Hepatocyte (in vitro differentiated cells): ENCODE data around the gene KCNA4. TPM values are rescaled to one million over a fixed set of nuclear protein-coding genes. Genes with fewer than 3 reads are reported as not detected.
"Not testable (repeated sequence)": the region's sequence is repeated elsewhere in the genome, so short reads cannot be mapped to it uniquely, and the experiment has no call there.

Source experiments
- DNase-seq: peaks from one replicate; pipeline ENCODE4 v3.0.0-alpha.2; 2016; ENCODE audit warnings: low spot score
- H2AFZ ChIP-seq: fragments of 200-600 bp; sonication (generic); 2 replicates; pipeline ENCODE4 v1.6.0; 2016; ENCODE audit warnings: antibody characterized with exemption, mild to moderate bottlenecking
- H3K27ac ChIP-seq: fragments of 200-600 bp; sonication (generic); 2 replicates; pipeline ENCODE4 v1.5.1; 2016; ENCODE audit warnings: mild to moderate bottlenecking
- H3K27me3 ChIP-seq: fragments of 200-600 bp; sonication (generic); 2 replicates; pipeline ENCODE4 v1.6.1; 2016
- H3K36me3 ChIP-seq: fragments of 200-600 bp; sonication (generic); replicated peaks from 2 replicates; pipeline ENCODE4 v1.5.1; 2016; ENCODE audit warnings: low read depth; ENCODE audit not compliant: insufficient read depth
- H3K4me1 ChIP-seq: fragments of 200-600 bp; sonication (generic); 2 replicates; pipeline ENCODE4 v1.5.1; 2016; ENCODE audit warnings: mild to moderate bottlenecking, moderate library complexity; ENCODE audit not compliant: insufficient read depth
- H3K4me2 ChIP-seq: fragments of 200-600 bp; sonication (generic); 2 replicates; pipeline ENCODE4 v1.6.0; 2016
- H3K4me3 ChIP-seq: fragments of 200-600 bp; sonication (generic); 2 replicates; pipeline ENCODE4 v1.5.1; 2016; ENCODE audit warnings: mild to moderate bottlenecking
- H3K79me2 ChIP-seq: fragments of 200-600 bp; sonication (generic); 2 replicates; pipeline ENCODE4 v1.6.0; 2017; ENCODE audit warnings: mild to moderate bottlenecking
- H3K9me2 ChIP-seq: fragments of 200-600 bp; sonication (generic); replicated peaks from 2 replicates; pipeline ENCODE4 v1.6.0; 2017; ENCODE audit warnings: mild to moderate bottlenecking; ENCODE audit not compliant: insufficient read depth
- H3K9me3 ChIP-seq: fragments of 200-600 bp; sonication (generic); 2 replicates; pipeline ENCODE4 v1.5.1; 2016; ENCODE audit warnings: low read depth, mild to moderate bottlenecking
- H4K20me1 ChIP-seq: fragments of 200-600 bp; sonication (generic); 2 replicates; pipeline ENCODE4 v1.6.0; 2016; ENCODE audit warnings: mild to moderate bottlenecking; ENCODE audit not compliant: insufficient read depth, poor library complexity, severe bottlenecking
- EZH2 ChIP-seq: fragments of 200-600 bp; sonication (generic); IDR thresholded peaks from 2 replicates; pipeline ENCODE4 v1.6.1; 2016; ENCODE audit warnings: antibody characterized with exemption, mild to moderate bottlenecking, borderline replicate concordance
- EZH2phosphoT487 ChIP-seq: fragments of 200-600 bp; sonication (generic); IDR thresholded peaks from one replicate; pipeline ENCODE4 v1.6.1; 2018; ENCODE audit warnings: antibody characterized with exemption, mild to moderate bottlenecking, low read depth, moderate library complexity; ENCODE audit not compliant: unreplicated experiment, severe bottlenecking
- WGBS: methylation state at CpG from one replicate; pipeline ENCODE4 v1.1.6; 2016; ENCODE audit warnings: low lambda C conversion rate; ENCODE audit errors: missing lambda C conversion rate; 5-methylcytosine and 5-hydroxymethylcytosine counted together
- polyA plus RNA-seq: library from polyadenylated mRNA; unstranded; fragments of >200 nt; fragmentation: Nextera tagmentation; extraction: Ambion mirVana; gene quantifications from 2 replicates; pipeline ENCODE4 v1.2.1, GENCODE V29; 2016
- total RNA-seq: library from RNA; depleted of rRNA; stranded (reverse); fragments of >200 nt; gene quantifications from 2 replicates; pipeline ENCODE4 v1.2.3, GENCODE V29; 2014
- TF ChIP-seq, protein P1 (sequence below): fragments of 200-600 bp; sonication (generic); IDR thresholded peaks from 2 replicates; pipeline ENCODE4 v1.5.1; 2016; ENCODE audit warnings: antibody characterized with exemption, mild to moderate bottlenecking; ENCODE audit not compliant: poor library complexity

Gene KCNA4
- total and polyA plus RNA-seq, 2 experiments from 2014 or later: 0.47 to 1.1 TPM

DNA sequence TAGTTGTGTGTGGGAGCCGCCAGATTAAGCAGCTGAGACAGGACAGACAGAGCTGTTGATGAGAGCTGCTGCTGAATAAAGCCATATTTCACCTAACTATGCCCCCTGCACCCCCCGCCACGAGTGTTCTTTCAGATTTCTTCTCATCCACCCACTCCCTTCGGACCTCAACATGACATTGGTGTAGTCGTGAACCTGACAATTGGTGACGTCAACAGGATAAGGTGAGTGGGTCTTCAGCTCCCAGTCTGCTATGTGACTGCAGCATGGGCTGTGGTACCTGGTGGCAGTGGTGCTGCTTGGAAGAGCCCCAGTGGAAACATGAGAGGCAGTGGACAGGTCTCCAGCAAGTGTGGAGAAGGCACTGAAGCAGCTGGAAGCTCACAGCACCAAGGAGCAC, 28.3 kb upstream of the KCNA4 start:
- no peaks in the 10 kb centered on the region for H3K9me3 ChIP-seq
- TF ChIP-seq EZH2: no peak
- TF ChIP-seq, protein P1, sequence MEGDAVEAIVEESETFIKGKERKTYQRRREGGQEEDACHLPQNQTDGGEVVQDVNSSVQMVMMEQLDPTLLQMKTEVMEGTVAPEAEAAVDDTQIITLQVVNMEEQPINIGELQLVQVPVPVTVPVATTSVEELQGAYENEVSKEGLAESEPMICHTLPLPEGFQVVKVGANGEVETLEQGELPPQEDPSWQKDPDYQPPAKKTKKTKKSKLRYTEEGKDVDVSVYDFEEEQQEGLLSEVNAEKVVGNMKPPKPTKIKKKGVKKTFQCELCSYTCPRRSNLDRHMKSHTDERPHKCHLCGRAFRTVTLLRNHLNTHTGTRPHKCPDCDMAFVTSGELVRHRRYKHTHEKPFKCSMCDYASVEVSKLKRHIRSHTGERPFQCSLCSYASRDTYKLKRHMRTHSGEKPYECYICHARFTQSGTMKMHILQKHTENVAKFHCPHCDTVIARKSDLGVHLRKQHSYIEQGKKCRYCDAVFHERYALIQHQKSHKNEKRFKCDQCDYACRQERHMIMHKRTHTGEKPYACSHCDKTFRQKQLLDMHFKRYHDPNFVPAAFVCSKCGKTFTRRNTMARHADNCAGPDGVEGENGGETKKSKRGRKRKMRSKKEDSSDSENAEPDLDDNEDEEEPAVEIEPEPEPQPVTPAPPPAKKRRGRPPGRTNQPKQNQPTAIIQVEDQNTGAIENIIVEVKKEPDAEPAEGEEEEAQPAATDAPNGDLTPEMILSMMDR: no peak
- no peak for TF ChIP-seq EZH2phosphoT487
- no peaks in the 10 kb centered on the region for H3K4me1 ChIP-seq
- no peaks in the 10 kb centered on the region for H3K27me3 ChIP-seq
- H3K79me2 ChIP-seq: no peaks in the 10 kb centered on the region
- 75% methylated on average over 6 of the region's 6 CpGs for WGBS
- H3K4me3 ChIP-seq: no peak overlapping the region
- no peak for DNase-seq
- H3K4me2 ChIP-seq: no peak overlapping the region
- H4K20me1 ChIP-seq: no peaks in the 10 kb centered on the region
- H3K9me2 ChIP-seq: no peaks in the 10 kb centered on the region
- no peak overlapping the region for H3K27ac ChIP-seq
- H2AFZ ChIP-seq: no peak overlapping the region
- no peaks in the 10 kb centered on the region for H3K36me3 ChIP-seq

DNA sequence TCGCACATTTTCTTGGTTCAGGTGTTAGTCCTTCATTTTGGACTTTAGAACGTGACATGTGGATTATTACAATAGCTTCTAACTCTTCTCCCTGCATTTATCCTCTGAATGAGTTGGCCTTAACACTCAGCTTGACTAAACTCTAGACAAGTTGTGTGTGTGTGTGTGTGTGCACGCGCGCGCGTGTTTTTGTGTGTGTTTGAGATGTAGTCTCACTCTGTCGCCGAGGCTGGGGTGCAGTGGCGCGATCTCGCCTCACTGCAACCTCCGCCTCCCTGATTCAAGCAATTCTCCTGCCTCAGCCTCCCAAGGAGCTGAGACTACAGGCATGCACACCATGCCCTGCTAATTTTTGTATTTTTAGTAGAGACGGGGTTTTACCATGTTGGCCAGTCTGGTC, 24.3 kb upstream of the KCNA4 start:
- Histone ChIP-seq H3K79me2 (no peaks in the 10 kb centered on the region), H3K4me3 (no peak overlapping the region), H3K27me3 (no peaks in the 10 kb centered on the region), H3K27ac (no peak overlapping the region), H3K36me3 (no peaks in the 10 kb centered on the region), H3K4me1 (no peaks in the 10 kb centered on the region), H2AFZ (no peak overlapping the region), H3K9me2 (no peaks in the 10 kb centered on the region), H4K20me1 (no peaks in the 10 kb centered on the region), H3K4me2 (no peak overlapping the region), H3K9me3 (no peaks in the 10 kb centered on the region)
- 97% methylated on average over 14 of the region's 14 CpGs for WGBS
- TF ChIP-seq EZH2: no peak
- TF ChIP-seq EZH2phosphoT487: no peak
- TF ChIP-seq, protein P1: no peak
- DNase-seq: no peak

DNA sequence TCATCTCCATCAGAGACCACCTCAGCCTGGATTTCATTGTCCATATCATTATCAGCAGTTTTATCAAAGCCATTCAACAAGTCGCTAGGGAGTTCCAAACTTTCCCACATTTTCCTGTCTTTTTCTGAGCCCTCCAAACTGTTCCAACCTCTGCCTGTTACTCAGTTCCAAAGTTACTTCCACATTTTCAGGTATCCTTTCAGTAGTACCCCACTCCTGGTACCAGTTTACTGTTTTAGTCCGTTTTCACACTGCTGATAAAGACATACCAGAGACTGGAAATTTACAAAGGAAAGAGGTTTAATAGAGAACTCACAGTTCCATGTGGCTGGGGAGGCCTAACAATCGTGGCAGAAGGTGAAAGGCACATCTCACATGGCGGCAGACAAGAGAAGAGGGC, 17.9 kb upstream of the KCNA4 start:
- not testable (repeated sequence) for H3K79me2 ChIP-seq, H3K27me3 ChIP-seq, H3K9me2 ChIP-seq, H3K27ac ChIP-seq, DNase-seq, H3K4me1 ChIP-seq, H4K20me1 ChIP-seq, H2AFZ ChIP-seq, H3K4me3 ChIP-seq, H3K4me2 ChIP-seq, H3K9me3 ChIP-seq, H3K36me3 ChIP-seq
- WGBS: 86% methylated on average over 4 of the region's 4 CpGs

DNA sequence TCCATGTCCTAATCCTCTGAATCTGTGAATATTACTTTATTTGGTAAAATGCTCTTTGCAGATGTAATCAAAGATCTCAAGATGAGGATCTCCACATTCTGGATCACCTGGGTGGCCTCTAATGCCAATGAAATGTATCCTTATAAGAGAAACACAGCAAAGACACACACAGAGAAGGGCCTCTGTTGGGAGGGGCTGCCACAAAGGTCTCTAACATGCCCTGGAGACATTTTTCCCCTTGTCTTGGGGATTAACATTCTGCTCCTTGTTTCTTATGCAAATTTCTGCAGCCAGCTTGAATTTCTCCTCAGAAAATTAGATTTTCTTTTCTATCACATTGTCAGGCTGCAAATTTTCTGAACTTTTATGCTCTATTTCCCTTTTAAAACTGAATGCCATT, 17.3 kb upstream of the KCNA4 start:
- not testable (repeated sequence) for DNase-seq, H3K36me3 ChIP-seq, H3K9me2 ChIP-seq, H3K4me3 ChIP-seq, H3K79me2 ChIP-seq, H3K4me2 ChIP-seq, H3K4me1 ChIP-seq, H3K27me3 ChIP-seq, H4K20me1 ChIP-seq, H2AFZ ChIP-seq, H3K9me3 ChIP-seq
- peak overlapping the region; percentile 40 for H3K27ac ChIP-seq
